HepG2 (cell line): Measurements from ENCODE around the gene C19orf44.

Experiments
- AFF4 ChIP-seq: sonication (generic); formaldehyde crosslinking; IDR thresholded peaks from 2 replicates; pipeline ENCODE4 v1.4.0; 2020; ENCODE audit warnings: missing genetic modification reagents
- MTA3 ChIP-seq: sonication (generic); formaldehyde crosslinking; IDR thresholded peaks from 2 replicates; pipeline ENCODE4 v1.4.0; 2020; ENCODE audit warnings: missing genetic modification reagents

- TF ChIP-seq AFF4 (CRISPR knock-in tag), result no peak
- TF ChIP-seq MTA3 (CRISPR knock-in tag), result no peak
Measured at GRCh38 chr19:16472992-16473391, 23.2 kb upstream of the C19orf44 start.
